Hepatocyte (in vitro differentiated cells): ENCODE data around the gene RARB.

Experiments
- EZH2 ChIP-seq: fragments of 200-600 bp; sonication (generic); IDR thresholded peaks from 2 replicates; pipeline ENCODE4 v1.6.1; 2016; ENCODE audit warnings: antibody characterized with exemption, mild to moderate bottlenecking, borderline replicate concordance
- EZH2phosphoT487 ChIP-seq: fragments of 200-600 bp; sonication (generic); IDR thresholded peaks from one replicate; pipeline ENCODE4 v1.6.1; 2018; ENCODE audit warnings: antibody characterized with exemption, mild to moderate bottlenecking, low read depth, moderate library complexity; ENCODE audit not compliant: unreplicated experiment, severe bottlenecking
- TF ChIP-seq, protein P1 (sequence below): fragments of 200-600 bp; sonication (generic); IDR thresholded peaks from 2 replicates; pipeline ENCODE4 v1.5.1; 2016; ENCODE audit warnings: antibody characterized with exemption, mild to moderate bottlenecking; ENCODE audit not compliant: poor library complexity

GRCh38 chr3:25474052-25474451 is 46.0 kb downstream of the RARB start:
- TF ChIP-seq, protein P1, sequence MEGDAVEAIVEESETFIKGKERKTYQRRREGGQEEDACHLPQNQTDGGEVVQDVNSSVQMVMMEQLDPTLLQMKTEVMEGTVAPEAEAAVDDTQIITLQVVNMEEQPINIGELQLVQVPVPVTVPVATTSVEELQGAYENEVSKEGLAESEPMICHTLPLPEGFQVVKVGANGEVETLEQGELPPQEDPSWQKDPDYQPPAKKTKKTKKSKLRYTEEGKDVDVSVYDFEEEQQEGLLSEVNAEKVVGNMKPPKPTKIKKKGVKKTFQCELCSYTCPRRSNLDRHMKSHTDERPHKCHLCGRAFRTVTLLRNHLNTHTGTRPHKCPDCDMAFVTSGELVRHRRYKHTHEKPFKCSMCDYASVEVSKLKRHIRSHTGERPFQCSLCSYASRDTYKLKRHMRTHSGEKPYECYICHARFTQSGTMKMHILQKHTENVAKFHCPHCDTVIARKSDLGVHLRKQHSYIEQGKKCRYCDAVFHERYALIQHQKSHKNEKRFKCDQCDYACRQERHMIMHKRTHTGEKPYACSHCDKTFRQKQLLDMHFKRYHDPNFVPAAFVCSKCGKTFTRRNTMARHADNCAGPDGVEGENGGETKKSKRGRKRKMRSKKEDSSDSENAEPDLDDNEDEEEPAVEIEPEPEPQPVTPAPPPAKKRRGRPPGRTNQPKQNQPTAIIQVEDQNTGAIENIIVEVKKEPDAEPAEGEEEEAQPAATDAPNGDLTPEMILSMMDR, result no peak
- TF ChIP-seq EZH2, result no peak
- TF ChIP-seq EZH2phosphoT487, result no peak
